AG04450 (cell line): ENCODE results near the gene IVD. TPM values are rescaled to one million over a fixed set of nuclear protein-coding genes. Genes with fewer than 3 reads are reported as not detected.

Experiments used
- CTCF ChIA-PET: fragments of 300-600, 350-600 bp; formaldehyde crosslinking; extraction: SDS; loops from one replicate; lab custom pipeline; 2022; ENCODE audit warnings: antibody characterized with exemption, inconsistent platforms; lab: Charles Lee
- POLR2A ChIA-PET: fragments of 350-600 bp; formaldehyde crosslinking; extraction: SDS; loops from one replicate; lab custom pipeline; 2021; ENCODE audit warnings: antibody characterized with exemption, inconsistent platforms; lab: Yijun Ruan, JAX
- DNase-seq: peaks from one replicate; pipeline ENCODE4 v3.0.0-alpha.2; 2011; ENCODE audit warnings: low read depth, low spot score
- H3K27ac ChIP-seq: one replicate; pipeline ENCODE4 v1.5.1; 2012; ENCODE audit warnings: low read depth, low read length, control low read depth
- H3K27me3 ChIP-seq: one replicate; pipeline ENCODE4 v1.6.0; 2012; ENCODE audit warnings: low read length; ENCODE audit not compliant: control insufficient read depth, insufficient read depth
- H3K4me3 ChIP-seq: 2 replicates; pipeline ENCODE4 v1.5.1; 2011; ENCODE audit warnings: mild to moderate bottlenecking, low read depth, low read length, control low read depth
- H3K9me3 ChIP-seq: 2 replicates; pipeline ENCODE4 v1.5.1; 2012; ENCODE audit warnings: low read length; ENCODE audit not compliant: control insufficient read depth, insufficient read depth
- CTCF ChIP-seq: IDR thresholded peaks from 2 replicates; pipeline ENCODE4 v1.5.1; 2011; ENCODE audit warnings: low read depth, low read length, control low read depth, inconsistent platforms
- polyA plus RNA-seq: library from polyadenylated mRNA; depleted of rRNA; stranded (reverse); fragments of >200 nt; gene quantifications from 2 replicates; pipeline ENCODE4 v1.2.3, GENCODE V29; 2011

IVD gene
- polyA plus RNA-seq, 1 experiment: 49.3 TPM

GRCh38 chr15:40364251-40364650, 41.3 kb upstream of the IVD start:
- H3K27me3 ChIP-seq: peaks cover 51% of the 10 kb centered on the region
- no peak for DNase-seq
- CTCF ChIA-PET: no interaction called here
- no peak overlapping the region for H3K4me3 ChIP-seq
- POLR2A ChIA-PET: no interaction called here
- H3K27ac ChIP-seq: no peak overlapping the region
- no peak for TF ChIP-seq CTCF
- H3K9me3 ChIP-seq: no peaks in the 10 kb centered on the region; the same call in 1 of the 2 replicates

DNA sequence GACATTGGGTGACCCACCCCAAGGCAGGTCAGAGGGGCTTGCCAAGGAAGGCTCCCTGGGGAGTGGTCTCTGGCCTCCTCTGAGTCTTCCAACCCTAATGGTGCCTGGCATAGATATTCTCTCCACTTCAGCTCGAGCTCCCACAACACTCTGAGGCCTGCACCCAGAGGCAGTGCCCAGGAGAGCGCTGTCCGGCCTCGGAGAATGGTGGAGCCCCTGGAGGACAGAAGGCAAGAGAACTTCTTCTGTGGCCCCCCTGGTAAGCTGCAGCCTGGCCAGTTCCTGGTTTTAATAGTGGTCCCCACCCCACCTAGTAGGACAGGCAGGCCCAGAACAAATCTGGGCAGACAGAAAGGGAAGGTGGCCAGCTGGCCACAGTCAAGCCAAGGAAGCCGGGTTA, 40.6 kb upstream of the IVD start:
- TF ChIP-seq CTCF: no peak
- no peak for DNase-seq
- Histone ChIP-seq H3K9me3 (peaks cover 3% of the 10 kb centered on the region; the same call in 1 of the 2 replicates), H3K4me3 (no peak overlapping the region), H3K27me3 (peaks cover 44% of the 10 kb centered on the region), H3K27ac (no peak overlapping the region)
- POLR2A ChIA-PET: interaction anchor here (1.1 kb wide), 1 partner anchor 25 kb away, joined by 3 read pairs; no protein-coding TSS in a partner anchor
- CTCF ChIA-PET: no interaction called here

DNA sequence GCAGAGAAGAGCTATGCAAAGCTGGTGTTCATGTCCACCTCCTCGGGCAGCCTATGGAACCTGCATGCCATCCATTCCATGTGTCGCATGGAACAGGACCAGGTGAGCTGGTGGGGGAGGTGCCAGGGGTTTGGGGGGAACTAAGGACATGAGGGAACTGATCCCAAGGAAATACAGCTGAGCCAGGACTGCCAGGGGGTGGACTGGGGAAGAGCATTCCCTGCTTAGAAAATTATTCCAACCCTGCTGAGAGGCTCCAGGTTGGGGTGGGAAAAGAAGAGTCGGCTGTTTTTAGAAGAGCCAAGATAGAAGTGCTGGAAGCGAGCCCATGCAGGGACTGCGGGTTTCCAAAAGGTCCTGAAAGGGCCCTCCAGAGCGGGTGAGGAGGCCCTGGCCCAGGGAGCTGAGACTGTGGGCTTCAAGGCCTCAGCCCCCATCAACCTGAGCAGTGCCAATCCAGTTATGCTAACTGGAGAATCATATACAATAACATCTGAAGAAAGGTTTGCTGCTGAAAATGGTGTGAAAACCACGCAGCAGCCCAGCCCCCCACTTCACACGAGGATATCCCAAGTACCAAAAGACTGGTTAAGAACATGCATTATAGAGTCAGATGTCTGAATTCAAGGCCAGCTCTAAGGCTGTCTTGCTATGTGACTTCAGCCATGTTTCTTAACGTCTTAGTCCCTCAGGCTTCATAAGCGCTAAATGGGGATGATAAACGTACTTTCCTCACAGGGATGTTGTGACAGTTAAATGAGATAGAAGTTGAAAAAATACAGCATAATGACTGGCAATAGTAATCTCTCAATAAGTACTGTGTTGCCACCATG, 39.8 kb upstream of the IVD start:
- H3K27me3 ChIP-seq: peaks cover 36% of the 10 kb centered on the region
- ChIA-PET POLR2A (interaction anchor here (1.1 kb wide), 1 partner anchor 26 kb away, joined by 3 read pairs; no protein-coding TSS in a partner anchor), CTCF (interaction anchor here (2.3 kb wide), 1 partner anchor 17 kb away, joined by 8 read pairs; the partner anchor contains the start of gene KNSTRN)
- no peak overlapping the region for H3K27ac ChIP-seq
- TF ChIP-seq CTCF: no peak
- H3K9me3 ChIP-seq: peaks cover 3% of the 10 kb centered on the region; the same call in 1 of the 2 replicates
- no peak overlapping the region for H3K4me3 ChIP-seq
- DNase-seq: no peak

DNA sequence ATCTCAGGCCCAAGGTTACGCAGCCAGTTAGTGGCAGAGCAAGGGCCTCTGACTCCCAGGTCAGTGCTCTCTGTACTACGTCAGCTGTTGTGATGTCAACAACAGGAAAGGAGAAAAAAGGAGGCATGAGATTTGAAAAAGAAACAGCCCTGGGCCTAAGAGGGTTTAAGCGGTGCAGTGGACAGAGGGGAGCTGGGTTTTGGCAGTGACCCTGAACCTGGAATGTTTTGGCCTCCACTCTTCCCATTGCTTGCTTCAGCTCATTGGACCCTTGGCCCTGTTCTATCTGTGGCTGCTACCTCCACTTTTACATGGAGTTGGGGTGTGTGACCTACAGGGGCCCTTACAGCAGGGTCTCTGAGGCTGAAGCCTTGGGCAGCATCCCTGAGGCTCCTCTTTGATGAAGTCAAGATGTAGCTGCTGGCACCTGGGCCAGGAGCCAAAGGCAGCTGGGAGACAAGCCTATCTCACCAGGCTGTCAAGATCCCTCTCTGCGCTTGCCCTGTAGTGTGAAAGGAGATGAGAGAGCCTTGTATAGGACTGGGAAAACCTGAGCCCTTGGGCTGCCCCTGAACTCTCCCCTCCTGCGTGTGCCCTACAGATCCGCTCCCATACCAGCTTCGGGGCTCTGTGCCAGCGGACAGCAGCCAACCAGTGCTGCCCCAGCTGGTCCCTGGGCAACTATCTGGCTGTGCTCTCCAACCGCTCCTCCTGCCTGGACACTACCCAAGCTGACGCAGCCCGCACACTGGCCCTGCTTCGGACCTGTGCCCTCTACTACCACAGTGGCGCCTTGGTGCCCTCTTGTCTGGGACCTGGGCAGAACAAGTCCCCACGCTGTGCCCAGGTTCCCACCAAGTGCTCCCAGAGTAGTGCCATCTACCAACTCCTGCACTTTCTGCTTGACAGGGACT, 38.9 kb upstream of the IVD start:
- H3K27ac ChIP-seq: no peak overlapping the region
- DNase-seq: no peak
- TF ChIP-seq CTCF: no peak
- peaks cover 32% of the 10 kb centered on the region for H3K27me3 ChIP-seq
- ChIA-PET POLR2A (no interaction called here), CTCF (interaction anchor here (0.6 to 2.3 kb wide), 2 partner anchors 16 to 289 kb away, joined by 3 to 8 read pairs; partner anchors contain the start of gene KNSTRN)
- peaks cover 3% of the 10 kb centered on the region; the same call in 1 of the 2 replicates for H3K9me3 ChIP-seq
- H3K4me3 ChIP-seq: no peak overlapping the region
